Measurements from ENCODE around the gene WFIKKN1. TPM values are rescaled to one million over a fixed set of nuclear protein-coding genes. Genes with fewer than 3 reads are reported as not detected.
A peak's percentile ranks its signal among the peaks of the same experiment; 100 is the strongest.

WFIKKN1 gene
- total and polyA plus RNA-seq, 2 of the 4 experiments (the other 2 are of a cell fraction): 0.10 TPM; not detected in 1

DNA sequence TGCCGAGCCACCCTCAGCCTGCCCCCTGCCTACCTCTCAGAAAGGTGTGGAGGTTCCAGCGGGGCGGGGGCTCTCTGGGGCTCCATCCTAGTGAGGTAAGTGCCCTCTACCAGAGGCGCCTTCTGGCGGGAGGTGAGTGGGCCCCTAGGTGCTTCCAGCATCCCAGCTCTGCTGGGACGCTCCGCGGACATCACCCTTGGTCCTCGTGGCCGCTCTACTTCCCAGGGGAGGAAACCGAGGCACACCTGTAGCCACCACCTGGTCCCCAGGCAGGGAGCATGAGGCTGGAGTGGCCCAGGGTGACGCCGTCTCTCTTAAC lies 12.2 kb downstream of the WFIKKN1 start:
- BruUV-seq (replicated peaks): no TSS peak
- Histone ChIP-seq H3K56ac (ENCODE audit: extremely low read depth, insufficient read depth, low read length) (no peak overlapping the region), H3K14ac (replicated peaks; ENCODE audit: low read depth, low read length) (no peak overlapping the region), H3K4me1 (ENCODE audit: control insufficient read depth, insufficient read depth, low read length) (peaks cover 11% of the 10 kb centered on the region), H4K5ac (ENCODE audit: low read depth, low read length) (no peak overlapping the region; the same call in 1 of the 2 replicates), H4K20me1 (ENCODE audit: insufficient read depth, low read length) (no peaks in the 10 kb centered on the region; the same call in 1 of the 2 replicates), H3K4me2 (ENCODE audit: low read depth, low read length) (no peak overlapping the region; the same call in 1 of the 2 replicates), H3K9ac (ENCODE audit: low read depth, low read length) (no peak overlapping the region), H2AFZ (replicated peaks; ENCODE audit: low read length, poor library complexity) (no peak overlapping the region), H3K4ac (ENCODE audit: low read depth, low read length) (no peak overlapping the region), H2BK5ac (ENCODE audit: low read depth, low read length, poor library complexity, severe bottlenecking) (no peak overlapping the region), H3K23ac (ENCODE audit: low read depth, low read length) (no peak overlapping the region), H2BK20ac (ENCODE audit: low read depth, low read length) (no peak overlapping the region), H3K9me3 (ENCODE audit: control insufficient read depth, insufficient read depth, low read length) (no peaks in the 10 kb centered on the region), H4K8ac (ENCODE audit: low read depth in 2 of 2, low read length in 2 of 2) (no peak overlapping the region; a peak in 1 of 4 replicates), H2BK120ac (ENCODE audit: low read depth, low read length) (no peak overlapping the region), H3K79me1 (ENCODE audit: low read depth in 1 of 2, low read length in 2 of 2) (peaks cover 4 to 43% of the 10 kb centered on the region in 2 experiments; a peak in 3 of 4 replicates), H3K27me3 (ENCODE audit: control insufficient read depth, insufficient read depth, low read length) (no peaks in the 10 kb centered on the region), H3K4me3 (ENCODE audit: insufficient read depth, low read depth, low read length) (peak overlapping the region; percentile 100; the same call in 1 of the 2 replicates), H2BK15ac (ENCODE audit: low read depth, low read length) (no peak overlapping the region), H4K91ac (ENCODE audit: insufficient read depth, low read depth, low read length) (no peak overlapping the region; the same call in 1 of the 2 replicates), H3K36me3 (ENCODE audit: control insufficient read depth, insufficient read depth, low read length) (no peaks in the 10 kb centered on the region), H3K9me1 (ENCODE audit: insufficient read depth, low read length) (peaks cover 8% of the 10 kb centered on the region; the same call in 1 of the 2 replicates), H3K27ac (ENCODE audit: insufficient read depth, low read length) (no peak overlapping the region), H2AK5ac (ENCODE audit: low read depth, low read length) (peak overlapping the region; percentile 39; the same call in 1 of the 2 replicates), H2AK9ac (replicated peaks; ENCODE audit: low read depth, low read length, poor library complexity) (peak overlapping the region; percentile 91), H3K18ac (ENCODE audit: low read depth, low read length) (no peak overlapping the region)
- no peak for TF ChIP-seq RFX5 (IDR thresholded peaks at IDR 0.05; ENCODE audit: low read depth, low read length)
- no peak for TF ChIP-seq CHD1 (IDR thresholded peaks at IDR 0.05; ENCODE audit: low read depth, low read length)
- TF ChIP-seq FOS (IDR thresholded peaks at IDR 0.05; ENCODE audit: low read depth, low read length): no peak
- TF ChIP-seq, protein P1, sequence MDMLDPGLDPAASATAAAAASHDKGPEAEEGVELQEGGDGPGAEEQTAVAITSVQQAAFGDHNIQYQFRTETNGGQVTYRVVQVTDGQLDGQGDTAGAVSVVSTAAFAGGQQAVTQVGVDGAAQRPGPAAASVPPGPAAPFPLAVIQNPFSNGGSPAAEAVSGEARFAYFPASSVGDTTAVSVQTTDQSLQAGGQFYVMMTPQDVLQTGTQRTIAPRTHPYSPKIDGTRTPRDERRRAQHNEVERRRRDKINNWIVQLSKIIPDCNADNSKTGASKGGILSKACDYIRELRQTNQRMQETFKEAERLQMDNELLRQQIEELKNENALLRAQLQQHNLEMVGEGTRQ (IDR thresholded peaks at IDR 0.05; ENCODE audit: low read depth, low read length): no peak
- TF ChIP-seq CEBPB (IDR thresholded peaks at IDR 0.05; ENCODE audit: low read depth, low read length): no peak
- dilution Hi-C loops (cut with HindIII; ENCODE audit: low sequenced_read_pairs, unreplicated experiment): no loop called here
- ChIA-PET CTCF (no interaction called here), POLR2A (ENCODE audit: unreplicated experiment) (no interaction called here)
- DNase-seq (no peak), ATAC-seq (ENCODE audit: low read depth) (no peak)
- intact Hi-C loops (cut with micrococcal nuclease): no loop called here
- in situ Hi-C loops (cut with MboI; ENCODE audit: low sequenced_read_pairs): loop anchor here (10.0 kb wide), 1 partner anchor 248 kb away; the partner anchor contains the start of gene NME4
- WGBS, 2 experiments (ENCODE audit: extremely low coverage in 2 of 2, insufficient read length in 1 of 2): 100% methylated on average over 4 of the region's 13 CpGs; no CpG with 5 or more reads in 1 of the 2 experiments
